ENCODE results near the gene FAM98C. TPM values are rescaled to one million over a fixed set of nuclear protein-coding genes. Genes with fewer than 3 reads are reported as not detected.

The FAM98C gene
- polyA plus RNA-seq, 1 experiment, result 12.2 TPM

DNA sequence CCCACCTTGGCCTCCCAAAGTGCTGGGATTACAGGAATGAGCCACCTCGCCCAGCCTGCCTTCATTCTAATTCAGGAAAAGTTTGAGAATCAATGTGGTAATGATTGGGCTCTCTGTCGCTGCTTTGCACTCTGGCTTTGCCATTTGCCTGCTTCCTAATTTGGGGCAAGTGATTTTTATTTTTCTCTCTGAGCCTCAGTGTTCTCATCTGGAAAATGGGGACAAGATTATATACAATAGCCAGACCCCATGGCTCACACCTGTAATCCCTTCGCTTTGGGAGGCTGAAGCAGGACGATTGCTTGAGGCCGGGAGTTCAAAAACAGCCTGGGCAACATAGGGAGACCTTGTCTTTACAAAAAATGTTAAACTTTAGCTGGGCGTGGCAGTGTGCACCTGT is 34.4 kb downstream of the FAM98C start:
- TF ChIP-seq CTCF (IDR thresholded peaks at IDR 0.05; ENCODE audit: insufficient read depth, low read depth, low read length), result no peak
- H3K4me3 ChIP-seq (ENCODE audit: low read depth, low read length), result no peak overlapping the region
- peaks cover 3% of the 10 kb centered on the region; the same call in 1 of the 2 replicates for H3K27me3 ChIP-seq (ENCODE audit: control insufficient read depth, insufficient read depth, low read length)
- ChIA-PET POLR2A (interaction anchor here (0.5 kb wide), 1 partner anchor 35 kb away, joined by 3 read pairs; the partner anchor contains the start of gene FAM98C), CTCF (interaction anchor here (0.8 kb wide), 1 partner anchor 35 kb away, joined by 4 read pairs; the partner anchor contains the start of gene FAM98C)
- H3K36me3 ChIP-seq (ENCODE audit: control insufficient read depth, insufficient read depth, low read length), result no peaks in the 10 kb centered on the region
- DNase-seq (ENCODE audit: low read depth), result no peak

DNA sequence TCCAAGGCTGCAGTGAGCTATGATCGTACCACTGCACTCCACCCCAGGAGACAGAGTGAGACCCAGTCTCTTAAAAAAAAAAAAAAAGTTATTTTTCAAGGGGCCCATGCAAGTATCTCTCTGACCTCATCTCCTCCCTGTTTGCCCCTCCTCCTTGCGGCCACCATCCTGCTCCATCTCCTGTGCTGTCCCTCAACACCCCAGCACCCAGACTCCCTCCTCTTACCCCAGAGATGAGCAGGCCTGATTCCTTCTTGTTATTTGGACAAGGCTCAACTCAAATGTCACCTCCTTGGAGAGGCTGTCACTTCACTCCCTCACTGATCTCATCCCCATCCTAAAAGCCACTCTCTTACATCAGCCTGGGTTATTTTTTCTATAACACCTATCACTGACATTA is 35.0 kb downstream of the FAM98C start:
- ChIA-PET CTCF (interaction anchor here (0.8 kb wide), 1 partner anchor 35 kb away, joined by 4 read pairs; the partner anchor contains the start of gene FAM98C), POLR2A (interaction anchor here (0.5 kb wide), 1 partner anchor 35 kb away, joined by 3 read pairs; the partner anchor contains the start of gene FAM98C)
- H3K4me3 ChIP-seq (ENCODE audit: low read depth, low read length), result no peak overlapping the region
- H3K27me3 ChIP-seq (ENCODE audit: control insufficient read depth, insufficient read depth, low read length), result peaks cover 3% of the 10 kb centered on the region; the same call in 1 of the 2 replicates
- H3K36me3 ChIP-seq (ENCODE audit: control insufficient read depth, insufficient read depth, low read length), result no peaks in the 10 kb centered on the region
- TF ChIP-seq CTCF (IDR thresholded peaks at IDR 0.05; ENCODE audit: insufficient read depth, low read depth, low read length), result no peak
- DNase-seq (ENCODE audit: low read depth), result no peak

DNA sequence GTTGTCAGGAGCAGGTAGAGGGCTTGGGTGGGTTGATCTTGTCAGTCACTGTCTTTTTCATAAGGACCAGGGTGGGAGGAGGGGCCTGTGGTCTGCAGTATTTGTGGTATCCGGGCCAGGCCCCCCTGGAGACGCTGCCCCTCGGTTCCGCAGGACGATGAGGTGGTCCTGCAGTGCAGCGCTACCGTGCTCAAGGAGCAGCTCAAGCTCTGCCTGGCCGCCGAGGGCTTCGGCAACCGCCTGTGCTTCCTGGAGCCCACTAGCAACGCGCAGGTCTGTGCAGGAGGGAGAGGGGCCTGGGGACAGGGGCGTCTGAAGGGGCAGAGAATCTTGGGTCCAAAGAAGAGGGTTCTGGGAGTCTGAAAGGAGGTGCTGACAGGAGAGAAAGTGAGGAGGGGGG is 37.7 kb downstream of the FAM98C start:
- no peak overlapping the region for H3K4me3 ChIP-seq (ENCODE audit: low read depth, low read length)
- POLR2A ChIA-PET, result no interaction called here

GRCh38 chr19:38441657-38442348 is 38.9 kb downstream of the FAM98C start:
- POLR2A ChIA-PET, result no interaction called here
- Histone ChIP-seq H3K4me3 (ENCODE audit: low read depth, low read length) (no peak overlapping the region), H3K36me3 (ENCODE audit: control insufficient read depth, insufficient read depth, low read length) (no peaks in the 10 kb centered on the region), H3K27me3 (ENCODE audit: control insufficient read depth, insufficient read depth, low read length) (no peaks in the 10 kb centered on the region)
- TF ChIP-seq CTCF (IDR thresholded peaks at IDR 0.05; ENCODE audit: insufficient read depth, low read depth, low read length), result no peak
- no peak for DNase-seq (ENCODE audit: low read depth)
- CTCF ChIA-PET, result no interaction called here

More for the DNA sequence above, 37.7 kb downstream of the FAM98C start:
- DNase-seq (ENCODE audit: low read depth), result no peak
- no peak for TF ChIP-seq CTCF (IDR thresholded peaks at IDR 0.05; ENCODE audit: insufficient read depth, low read depth, low read length)
- H3K36me3 ChIP-seq (ENCODE audit: control insufficient read depth, insufficient read depth, low read length), result no peaks in the 10 kb centered on the region
- no peaks in the 10 kb centered on the region for H3K27me3 ChIP-seq (ENCODE audit: control insufficient read depth, insufficient read depth, low read length)
- CTCF ChIA-PET, result no interaction called here

- H3K4me3 ChIP-seq (ENCODE audit: low read depth, low read length), result no peak overlapping the region
Observed at GRCh38 chr19:38442736-38443135, 39.8 kb downstream of the FAM98C start.

More at GRCh38 chr19:38442736-38443135, 39.8 kb downstream of the FAM98C start:
- CTCF ChIA-PET, result no interaction called here
- no peaks in the 10 kb centered on the region for H3K36me3 ChIP-seq (ENCODE audit: control insufficient read depth, insufficient read depth, low read length)
- no peak for DNase-seq (ENCODE audit: low read depth)
- H3K27me3 ChIP-seq (ENCODE audit: control insufficient read depth, insufficient read depth, low read length), result no peaks in the 10 kb centered on the region
- POLR2A ChIA-PET, result no interaction called here
- no peak for TF ChIP-seq CTCF (IDR thresholded peaks at IDR 0.05; ENCODE audit: insufficient read depth, low read depth, low read length)
